ENCODE data around the gene THRA.
"Not testable (repeated sequence)": the region's sequence is repeated elsewhere in the genome, so short reads cannot be mapped to it uniquely, and the experiment has no call there.

Gene THRA

DNA sequence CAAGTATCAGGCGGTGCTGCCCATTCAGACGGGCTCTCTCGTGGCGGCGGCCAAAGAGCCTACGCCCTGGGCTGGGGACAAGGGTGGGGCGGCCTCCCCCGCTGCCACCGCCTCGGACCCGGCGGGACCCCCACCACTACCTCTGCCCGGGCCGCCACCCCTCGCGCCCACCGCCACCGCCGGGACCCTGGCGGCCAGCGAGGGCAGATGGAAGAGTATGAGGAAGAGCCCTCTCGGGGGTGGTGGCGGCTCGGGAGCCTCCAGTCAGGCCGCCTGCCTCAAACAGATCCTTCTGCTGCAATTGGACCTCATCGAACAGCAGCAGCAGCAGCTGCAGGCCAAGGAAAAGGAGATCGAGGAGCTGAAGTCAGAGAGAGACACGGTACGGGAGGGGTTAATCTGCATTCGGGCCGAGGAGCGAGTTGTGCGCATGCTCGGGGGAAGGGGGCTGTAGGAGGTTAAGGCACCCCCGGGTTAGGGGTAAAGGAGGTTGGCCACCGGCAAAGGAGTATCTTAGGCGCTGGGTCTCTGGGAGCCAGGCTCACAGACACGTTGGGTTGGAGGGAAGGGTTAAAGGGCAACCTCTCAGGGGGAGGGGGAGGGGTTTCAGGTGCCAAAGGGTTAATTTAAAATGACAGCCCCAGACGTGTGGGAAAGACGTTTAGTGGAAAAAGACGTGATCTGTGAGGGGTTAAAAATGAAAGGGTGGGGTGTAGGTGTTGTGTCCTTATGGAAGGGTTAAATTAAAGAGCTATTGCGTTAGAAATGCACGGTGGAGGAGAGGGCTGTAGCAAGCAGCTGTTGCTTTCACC, 60.4 kb downstream of the THRA start:
- H3K9me3 ChIP-seq (replicated peaks; ENCODE audit: low read length), result no peaks in the 10 kb centered on the region
- peak overlapping the region; percentile 84 for H3K4me3 ChIP-seq (ENCODE audit: low read length)
- peak overlapping the region; percentile 90 for H3K9ac ChIP-seq (ENCODE audit: low read depth, low read length)
- H3K27me3 ChIP-seq (ENCODE audit: control insufficient read depth, insufficient read depth, low read length), result no peaks in the 10 kb centered on the region
- peak overlapping the region; percentile 86 for H3K4me2 ChIP-seq (ENCODE audit: low read length)
- peaks cover 18% of the 10 kb centered on the region for H3K36me3 ChIP-seq (ENCODE audit: insufficient read depth, low read length)
- peaks cover 18% of the 10 kb centered on the region for H3K4me1 ChIP-seq (ENCODE audit: control insufficient read depth, insufficient read depth, low read length)

- H3K9ac ChIP-seq (ENCODE audit: low read depth, low read length), result peak overlapping the region; percentile 90
- H3K4me2 ChIP-seq (ENCODE audit: low read length), result peak overlapping the region; percentile 86
- peak overlapping the region; percentile 84 for H3K4me3 ChIP-seq (ENCODE audit: low read length)
- H3K4me1 ChIP-seq (ENCODE audit: control insufficient read depth, insufficient read depth, low read length), result peaks cover 18% of the 10 kb centered on the region
- peaks cover 19% of the 10 kb centered on the region for H3K36me3 ChIP-seq (ENCODE audit: insufficient read depth, low read length)
- H3K9me3 ChIP-seq (replicated peaks; ENCODE audit: low read length), result no peaks in the 10 kb centered on the region
- H3K27me3 ChIP-seq (ENCODE audit: control insufficient read depth, insufficient read depth, low read length), result no peaks in the 10 kb centered on the region
These were observed 61.0 kb downstream of the THRA start for GRCh38 chr17:40123811-40124114.

DNA sequence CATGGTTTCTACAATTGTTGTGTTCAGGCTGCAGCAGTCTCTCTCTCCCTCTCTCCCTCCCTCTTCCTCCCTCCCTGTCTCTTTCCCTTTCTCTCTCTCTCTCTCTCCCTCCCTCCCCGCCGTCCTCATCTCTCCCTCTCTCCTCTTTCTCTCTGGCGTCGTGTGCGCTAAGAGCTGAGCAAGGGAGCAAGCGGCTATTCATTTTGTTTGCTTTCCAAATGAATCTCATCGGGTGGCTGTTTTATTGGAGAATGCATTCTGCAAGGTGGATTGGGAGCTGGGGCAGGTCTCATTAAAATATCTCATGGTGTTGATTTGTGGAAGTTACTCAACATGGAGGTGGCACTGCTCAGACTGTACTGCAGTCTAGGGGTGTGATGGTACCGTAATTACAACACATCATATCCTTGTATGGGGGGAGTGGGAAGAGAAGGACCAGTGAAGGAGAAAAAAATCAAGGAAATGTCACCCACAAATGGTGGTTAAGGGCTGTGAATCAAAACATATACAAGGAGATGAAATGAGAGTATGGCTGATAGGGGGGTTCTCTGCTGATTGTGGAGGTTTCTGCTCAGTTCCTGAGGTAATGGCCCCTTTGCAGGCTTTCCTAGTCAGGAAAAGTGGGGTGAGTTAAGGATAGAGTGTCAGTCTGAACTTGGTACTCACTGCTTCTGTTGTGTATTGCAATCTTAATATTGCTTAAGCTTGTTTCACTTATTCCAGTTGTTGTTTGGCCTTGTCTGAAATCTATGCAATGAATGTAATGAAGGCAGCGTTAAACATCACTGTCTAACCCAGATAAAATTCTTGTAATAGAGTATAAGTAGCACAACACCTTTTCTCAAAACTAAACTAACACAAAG, 61.7 kb downstream of the THRA start:
- Histone ChIP-seq H3K36me3 (ENCODE audit: insufficient read depth, low read length) (peaks cover 26% of the 10 kb centered on the region), H3K9ac (ENCODE audit: low read depth, low read length) (peak overlapping the region; percentile 90)

DNA sequence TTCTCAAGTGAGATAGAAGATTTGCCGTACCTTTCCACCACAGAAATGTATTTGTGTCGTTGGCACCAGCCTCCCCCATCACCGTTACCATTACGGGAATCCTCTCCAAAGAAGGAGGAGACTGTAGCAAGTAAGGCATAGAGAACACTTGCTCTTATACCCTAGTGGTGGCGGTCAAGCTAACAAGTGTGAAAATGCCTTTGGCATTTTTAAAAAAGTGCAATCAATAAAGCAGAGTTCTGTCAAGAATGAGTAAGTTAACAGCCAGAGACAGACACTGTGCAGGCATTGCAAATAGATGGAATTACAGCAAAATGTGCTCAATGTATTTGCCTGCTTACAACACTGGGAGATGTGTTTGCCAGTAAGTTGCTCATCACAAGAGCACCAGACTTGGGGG, 66.7 kb downstream of the THRA start:
- Histone ChIP-seq H3K9me3 (replicated peaks; ENCODE audit: low read length) (no peaks in the 10 kb centered on the region), H3K9ac (ENCODE audit: low read depth, low read length) (no peak overlapping the region), H3K4me2 (ENCODE audit: low read length) (no peak overlapping the region), H3K4me1 (ENCODE audit: control insufficient read depth, insufficient read depth, low read length) (peaks cover 7% of the 10 kb centered on the region), H3K36me3 (ENCODE audit: insufficient read depth, low read length) (peaks cover 73% of the 10 kb centered on the region), H3K4me3 (ENCODE audit: low read length) (no peak overlapping the region), H3K27me3 (ENCODE audit: control insufficient read depth, insufficient read depth, low read length) (no peaks in the 10 kb centered on the region)

More for the DNA sequence above, 61.7 kb downstream of the THRA start:
- H3K4me1 ChIP-seq (ENCODE audit: control insufficient read depth, insufficient read depth, low read length), result peaks cover 18% of the 10 kb centered on the region
- H3K27me3 ChIP-seq (ENCODE audit: control insufficient read depth, insufficient read depth, low read length), result no peaks in the 10 kb centered on the region
- no peaks in the 10 kb centered on the region for H3K9me3 ChIP-seq (replicated peaks; ENCODE audit: low read length)
- H3K4me2 ChIP-seq (ENCODE audit: low read length), result peak overlapping the region; percentile 86
- H3K4me3 ChIP-seq (ENCODE audit: low read length), result peak overlapping the region; percentile 84

DNA sequence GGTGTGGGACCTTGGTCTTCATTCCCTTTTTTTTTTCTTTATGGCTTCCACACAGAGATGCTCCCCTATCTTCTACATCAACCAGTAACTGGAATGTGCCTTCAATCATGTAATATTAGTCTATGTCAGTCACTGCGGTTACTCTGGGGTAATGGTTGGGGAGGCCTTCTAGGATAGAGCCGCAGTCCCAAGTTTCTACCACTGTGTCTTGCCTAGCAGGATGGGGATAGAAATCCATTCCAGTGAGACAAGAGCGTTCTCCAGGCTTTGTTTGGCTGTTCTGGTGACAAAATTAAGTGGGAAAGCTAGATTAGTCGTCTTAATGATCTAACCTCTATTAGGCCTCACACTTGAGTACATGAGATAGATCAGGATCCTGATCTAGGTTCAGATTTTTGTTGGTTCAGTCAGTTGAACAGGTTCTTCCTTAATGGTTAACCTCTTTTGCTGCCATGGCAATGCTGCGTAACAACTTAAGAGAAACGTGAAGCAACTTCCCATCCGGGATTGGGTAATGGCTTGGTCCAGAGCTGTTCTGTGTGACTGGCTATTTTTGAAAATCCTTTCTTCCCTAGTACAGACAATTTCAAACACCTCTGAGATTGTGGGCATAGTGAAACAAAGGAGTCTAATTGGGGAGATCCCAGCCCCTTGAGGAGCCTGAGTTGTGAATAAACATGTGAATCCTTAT, 67.7 kb downstream of the THRA start:
- H3K36me3 ChIP-seq (ENCODE audit: insufficient read depth, low read length), result peaks cover 81% of the 10 kb centered on the region
- H3K9me3 ChIP-seq (replicated peaks; ENCODE audit: low read length), result no peaks in the 10 kb centered on the region
- no peaks in the 10 kb centered on the region for H3K27me3 ChIP-seq (ENCODE audit: control insufficient read depth, insufficient read depth, low read length)
- H3K4me3 ChIP-seq (ENCODE audit: low read length), result no peak overlapping the region
- H3K4me2 ChIP-seq (ENCODE audit: low read length), result no peak overlapping the region
- no peak overlapping the region for H3K9ac ChIP-seq (ENCODE audit: low read depth, low read length)
- peaks cover 2% of the 10 kb centered on the region for H3K4me1 ChIP-seq (ENCODE audit: control insufficient read depth, insufficient read depth, low read length)

- no peaks in the 10 kb centered on the region for H3K9me3 ChIP-seq (replicated peaks; ENCODE audit: low read length)
- H3K36me3 ChIP-seq (ENCODE audit: insufficient read depth, low read length), result peaks cover 78% of the 10 kb centered on the region
- H3K4me2 ChIP-seq (ENCODE audit: low read length), result no peak overlapping the region
- no peaks in the 10 kb centered on the region for H3K27me3 ChIP-seq (ENCODE audit: control insufficient read depth, insufficient read depth, low read length)
- no peak overlapping the region for H3K9ac ChIP-seq (ENCODE audit: low read depth, low read length)
- no peak overlapping the region for H3K4me3 ChIP-seq (ENCODE audit: low read length)
- H3K4me1 ChIP-seq (ENCODE audit: control insufficient read depth, insufficient read depth, low read length), result peaks cover 4% of the 10 kb centered on the region
These were observed 71.4 kb downstream of the THRA start for GRCh38 chr17:40134184-40134583.

DNA sequence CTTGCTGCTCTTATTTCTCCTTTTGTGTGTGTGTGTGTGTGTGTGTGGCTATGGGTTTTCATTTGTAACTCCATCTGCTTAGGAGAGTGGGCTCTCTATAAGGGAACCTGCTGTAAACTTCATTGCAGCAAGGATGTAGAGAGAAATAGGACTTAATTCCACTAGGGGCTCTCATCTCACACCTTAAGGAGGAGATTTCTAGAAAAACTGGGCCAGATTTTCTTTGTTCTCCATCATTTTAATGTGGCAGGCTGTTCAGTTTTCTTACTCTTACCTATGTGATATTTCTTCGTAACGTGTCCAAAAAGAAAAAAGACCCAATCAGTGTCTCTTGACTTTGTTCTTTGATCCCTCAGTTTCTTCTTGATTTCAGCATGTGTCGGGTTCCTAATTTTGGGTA, 73.1 kb downstream of the THRA start:
- H3K9ac ChIP-seq (ENCODE audit: low read depth, low read length), result no peak overlapping the region
- H3K4me1 ChIP-seq (ENCODE audit: control insufficient read depth, insufficient read depth, low read length), result peaks cover 8% of the 10 kb centered on the region
- H3K4me3 ChIP-seq (ENCODE audit: low read length), result no peak overlapping the region
- H3K9me3 ChIP-seq (replicated peaks; ENCODE audit: low read length), result no peaks in the 10 kb centered on the region
- no peak overlapping the region for H3K4me2 ChIP-seq (ENCODE audit: low read length)
- H3K36me3 ChIP-seq (ENCODE audit: insufficient read depth, low read length), result peaks cover 62% of the 10 kb centered on the region
- H3K27me3 ChIP-seq (ENCODE audit: control insufficient read depth, insufficient read depth, low read length), result no peaks in the 10 kb centered on the region

DNA sequence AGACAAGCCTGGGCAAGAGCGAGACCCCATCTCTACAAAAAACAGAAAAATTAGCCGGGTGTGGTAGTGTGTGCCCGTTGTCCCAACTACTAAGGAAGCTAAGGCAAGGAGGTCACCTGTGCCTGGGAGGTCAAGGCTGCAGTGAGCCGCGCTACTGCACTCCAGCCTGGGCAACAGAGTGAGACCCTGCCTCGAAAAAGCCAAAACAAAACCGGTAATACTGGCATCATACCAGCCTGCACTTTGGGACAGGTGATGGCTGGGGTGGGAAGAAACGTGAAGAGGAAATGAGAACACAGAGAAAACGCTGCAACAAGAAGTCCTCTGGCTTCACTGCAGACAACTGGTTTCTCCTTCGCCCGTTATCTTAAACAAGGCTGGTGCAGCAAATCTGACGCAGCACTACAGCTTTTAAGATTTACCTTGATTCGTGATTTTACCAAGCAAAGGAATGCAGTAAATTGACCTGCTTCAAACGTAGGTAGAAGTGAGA, 76.8 kb downstream of the THRA start:
- Histone ChIP-seq H3K9ac (ENCODE audit: low read depth, low read length) (peak overlapping the region; percentile 78), H3K4me2 (ENCODE audit: low read length) (peak overlapping the region; percentile 82), H3K36me3 (ENCODE audit: insufficient read depth, low read length) (peaks cover 37% of the 10 kb centered on the region), H3K4me3 (ENCODE audit: low read length) (peak overlapping the region; percentile 72), H3K4me1 (ENCODE audit: control insufficient read depth, insufficient read depth, low read length) (peaks cover 22% of the 10 kb centered on the region), H3K9me3 (replicated peaks; ENCODE audit: low read length) (no peaks in the 10 kb centered on the region), H3K27me3 (ENCODE audit: control insufficient read depth, insufficient read depth, low read length) (no peaks in the 10 kb centered on the region)

DNA sequence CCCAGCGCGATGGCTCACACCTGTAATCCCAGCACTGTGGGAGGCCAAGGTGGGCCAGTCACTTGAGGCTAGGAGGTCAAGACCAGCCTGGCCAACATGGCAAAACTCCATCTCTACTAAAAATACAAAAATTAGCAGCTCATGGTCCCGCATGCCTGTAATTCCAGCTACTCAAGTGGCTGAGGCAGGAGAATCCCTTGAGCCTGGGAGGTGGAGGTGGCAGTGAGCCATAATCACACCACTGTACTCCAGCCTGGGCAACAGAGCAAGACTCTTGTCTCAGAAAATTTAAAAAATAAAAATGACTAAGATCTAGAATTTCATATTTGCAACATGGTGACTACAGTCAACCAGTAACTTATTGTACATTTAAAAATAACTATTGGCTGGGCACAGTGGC, 80.4 kb downstream of the THRA start:
- not testable (repeated sequence) for H3K9me3 ChIP-seq (replicated peaks; ENCODE audit: low read length); H3K4me3 ChIP-seq (ENCODE audit: low read length); H3K9ac ChIP-seq (ENCODE audit: low read depth, low read length); H3K27me3 ChIP-seq (ENCODE audit: control insufficient read depth, insufficient read depth, low read length); H3K4me2 ChIP-seq (ENCODE audit: low read length)
- Histone ChIP-seq H3K4me1 (ENCODE audit: control insufficient read depth, insufficient read depth, low read length) (peaks cover 22% of the 10 kb centered on the region), H3K36me3 (ENCODE audit: insufficient read depth, low read length) (peaks cover 24% of the 10 kb centered on the region)
